Caki2 (cell line): Measurements from ENCODE around the gene APBA1. TPM values are rescaled to one million over a fixed set of nuclear protein-coding genes. Genes with fewer than 3 reads are reported as not detected.

ENCODE experiments used
- DNase-seq: peaks from one replicate; pipeline ENCODE4 v3.0.0-alpha.2; 2015; ENCODE audit warnings: low read depth
- in situ Hi-C: cut with HindIII; loops from 2 replicates; pipeline ENCODE4 v1.10.0; 2016; ENCODE audit warnings: low sequenced_read_pairs, low pct_unique_long_range_greater_than_20kb, mixed read lengths
- total RNA-seq: library from RNA; depleted of rRNA; stranded (reverse); fragments of >200 nt; shearing (Covaris generic); gene quantifications from 2 replicates; pipeline ENCODE4 v1.2.3, GENCODE V29; 2014; ENCODE audit warnings: low replicate concordance

APBA1 gene
- total RNA-seq, 1 experiment from 2014 or later: 6.5 TPM

- in situ Hi-C loops: no loop called here
- DNase-seq: no peak
Observed at GRCh38 chr9:69589156-69589555, 83.0 kb downstream of the APBA1 start.

- in situ Hi-C loops: no loop called here
- DNase-seq: no peak
Observed at GRCh38 chr9:69585571-69585970, 86.6 kb downstream of the APBA1 start.

GRCh38 chr9:69584759-69585158 is 87.4 kb downstream of the APBA1 start:
- no peak for DNase-seq
- in situ Hi-C loops: no loop called here

GRCh38 chr9:69583645-69584234 is 88.4 kb downstream of the APBA1 start:
- in situ Hi-C loops: no loop called here
- DNase-seq: no peak

GRCh38 chr9:69582544-69583297 is 89.5 kb downstream of the APBA1 start:
- in situ Hi-C loops: no loop called here
- DNase-seq: no peak

- in situ Hi-C loops: no loop called here
Observed at GRCh38 chr9:69582018-69582417, 90.2 kb downstream of the APBA1 start.

GRCh38 chr9:69580582-69581214 is 91.5 kb downstream of the APBA1 start:
- no peak for DNase-seq
- in situ Hi-C loops: no loop called here

More at GRCh38 chr9:69582018-69582417, 90.2 kb downstream of the APBA1 start:
- no peak for DNase-seq

- in situ Hi-C loops: no loop called here
- DNase-seq: no peak
Observed at GRCh38 chr9:69579760-69580581, 92.2 kb downstream of the APBA1 start.

- DNase-seq: no peak
- in situ Hi-C loops: no loop called here
Observed at GRCh38 chr9:69579032-69579758, 93.0 kb downstream of the APBA1 start.

GRCh38 chr9:69578026-69578425 is 94.1 kb downstream of the APBA1 start:
- in situ Hi-C loops: no loop called here
- DNase-seq: no peak

- in situ Hi-C loops: no loop called here
- peak; percentile 44 for DNase-seq
Observed at GRCh38 chr9:69577123-69577522, 95.0 kb downstream of the APBA1 start.

GRCh38 chr9:69574057-69574456 is 98.1 kb downstream of the APBA1 start:
- in situ Hi-C loops: no loop called here
- no peak for DNase-seq

- no peak for DNase-seq
Observed at GRCh38 chr9:69573651-69574050, 98.5 kb downstream of the APBA1 start.

GRCh38 chr9:69572611-69573010 is 99.6 kb downstream of the APBA1 start:
- in situ Hi-C loops: no loop called here
- DNase-seq: no peak

More at GRCh38 chr9:69573651-69574050, 98.5 kb downstream of the APBA1 start:
- in situ Hi-C loops: no loop called here

- no peak for DNase-seq
- in situ Hi-C loops: no loop called here
Observed at GRCh38 chr9:69571032-69571431, 101.1 kb downstream of the APBA1 start.

GRCh38 chr9:69569738-69570451 is 102.3 kb downstream of the APBA1 start:
- in situ Hi-C loops: no loop called here
- DNase-seq: peak; percentile 64

- DNase-seq: no peak
- in situ Hi-C loops: no loop called here
Observed at GRCh38 chr9:69564557-69564956, 107.6 kb downstream of the APBA1 start.
